Activated gamma-delta T cell treated with Interleukin-2 at 50 U/mL for 16 hours (primary cell): ENCODE measurements around the gene CCDC138.

Experiments
- DNase-seq: peaks from one replicate; pipeline ENCODE4 v3.0.0-alpha.2; 2020

The CCDC138 gene

GRCh38 chr2:108920686-108921085 is 134.1 kb downstream of the CCDC138 start:
- no peak for DNase-seq

- DNase-seq: no peak
Observed at GRCh38 chr2:108921096-108922030, 134.8 kb downstream of the CCDC138 start.

GRCh38 chr2:108922141-108922915 is 135.8 kb downstream of the CCDC138 start:
- DNase-seq: no peak

GRCh38 chr2:108923019-108923700 is 136.6 kb downstream of the CCDC138 start:
- DNase-seq: no peak

GRCh38 chr2:108923736-108924579 is 137.4 kb downstream of the CCDC138 start:
- no peak for DNase-seq

GRCh38 chr2:108924580-108925251 is 138.1 kb downstream of the CCDC138 start:
- no peak for DNase-seq

- no peak for DNase-seq
Observed at GRCh38 chr2:108925286-108925685, 138.7 kb downstream of the CCDC138 start.

GRCh38 chr2:108925735-108926134 is 139.2 kb downstream of the CCDC138 start:
- DNase-seq: no peak
